Heart left ventricle (tissue), 16 donors: ENCODE results near the gene C2CD3. TPM values are rescaled to one million over a fixed set of nuclear protein-coding genes. Genes with fewer than 3 reads are reported as not detected.

Experiments used
- ATAC-seq, 4 donors: fragments of 200-7000 bp; cut with Tn5 transposase; one replicate each; pipeline ENCODE4 v1.9.1; 2020 to 2022; ENCODE audit warnings: moderate library complexity in 4 of 4, mild to moderate bottlenecking in 3 of 4, moderate number of reproducible peaks in 1 of 4
- DNase-seq, 5 donors: peaks; one replicate each; pipeline ENCODE4 v3.0.0-alpha.2; 2020
- H3K27ac ChIP-seq, 12 donors: fragments of 200-600 bp; sonication (generic) in 4 of 12; one replicate each; pipeline versions ENCODE4 v1.5.0 to v1.8.0; 2016 to 2022; ENCODE audit warnings: mild to moderate bottlenecking in 2 of 12
- H3K27me3 ChIP-seq, 9 donors: fragments of 200-600 bp; sonication (generic) in 2 of 9; one replicate each; pipeline versions ENCODE4 v1.5.1 to v1.8.0; 2016 to 2022; ENCODE audit warnings: mild to moderate bottlenecking in 3 of 9
- H3K36me3 ChIP-seq, 9 donors: fragments of 200-600 bp; sonication (generic) in 2 of 9; one replicate each; pipeline versions ENCODE4 v1.5.0 to v1.8.0; 2018 to 2022; ENCODE audit warnings: mild to moderate bottlenecking in 2 of 9
- H3K4me1 ChIP-seq, 12 donors: fragments of 200-600 bp; sonication (generic) in 4 of 12; one replicate each; pipeline versions ENCODE4 v1.5.0 to v1.8.0; 2016 to 2022; ENCODE audit warnings: mild to moderate bottlenecking in 3 of 12
- H3K4me3 ChIP-seq, 12 donors: fragments of 200-600 bp; sonication (generic) in 4 of 12; one replicate each; pipeline versions ENCODE4 v1.5.0 to v1.8.0; 2017 to 2022; ENCODE audit warnings: mild to moderate bottlenecking in 9 of 12, moderate library complexity in 4 of 12
- H3K9me3 ChIP-seq, 12 donors: fragments of 200-600 bp; sonication (generic) in 4 of 12; one replicate each; pipeline versions ENCODE4 v1.5.0 to v1.8.0; 2016 to 2022; ENCODE audit warnings: mild to moderate bottlenecking in 1 of 12
- POLR2A ChIP-seq, 2 donors: fragments of 450-650 bp; IDR thresholded peaks; one replicate each; pipeline ENCODE4 v1.6.1; 2017; ENCODE audit warnings: antibody characterized with exemption in 2 of 2, mild to moderate bottlenecking in 2 of 2, moderate library complexity in 2 of 2
- WGBS, 4 donors: extraction: QIAGEN DNeasy Blood & Tissue Kit in 2 of 4; methylation state at CpG; one replicate each; pipeline versions ENCODE4 v1.1.5 to v1.1.7; 2013 to 2018; 5-methylcytosine and 5-hydroxymethylcytosine counted together
- intact Hi-C, 10 donors: fragments of 100-400 bp; cut with DNase I; formaldehyde crosslinking; loops; one replicate each; pipeline versions ENCODE4 v1.11.1 to v1.14.2; 2022
- polyA plus RNA-seq, 2 donors: library from polyadenylated mRNA; stranded (reverse); fragments of 200-250 nt; gene quantifications; one replicate each; pipeline ENCODE4 v1.2.3, GENCODE V29; 2013
- total RNA-seq, 9 donors: library from RNA; depleted of rRNA in 2 of 9; stranded (reverse); fragments of >200 nt in 2 of 9; fragmentation: NEBNext Ultra II Directional in 3 of 9; extraction: Animal tissue kit (Norgen Biotek cat#: 25700) in 3 of 9; gene quantifications; one replicate each; pipeline versions ENCODE4 v1.1.0 to v1.2.4, GENCODE V29; 2016 to 2023
- TF ChIP-seq, protein P1 (sequence below), 12 donors: fragments of 200-600 bp; sonication (generic) in 4 of 12; IDR thresholded peaks; one replicate each; pipeline versions ENCODE4 v1.5.0 to v1.8.0; 2018 to 2022; ENCODE audit warnings: antibody characterized with exemption in 12 of 12, mild to moderate bottlenecking in 5 of 12
- donor health status: ischemic (EF 13 %, LVEDD 7.1; RV severe dilation, severe dysfunction).
- donor health status: healthy with polysubstance abuse.
- donor health status: DM: no; HTN: yes; CAD: no.
- donor health status: DM: no; HTN: no; CAD: no.
- donor health status: ischemic (EF 25% LVEDD 6.9; RV normal size, moderate dysfunction).
- donor health status: ischemic (EF 25% LVEDD 5.7; RV mildly dilated, moderate dysfunction).
- donor health status: healthy.
- donor health status: DM: yes; HTN: yes; CAD: no.
- donor health status: ischemic (EF 35%, LVEDD 5.7; RV mildly dilated, moderate dysfunction).
- donor health status: nonischemic (EF 11% LVEDD 7.7; RV severe dilation, severe dysfunction).
- donor health status: DM: yes; HTN: yes; CAD: no.
- donor health status: PGD.
- donor health status: ischemic (EF 29% LVEDD 5.4; RV normal size, mild dysfunction).
- donor health status: nonischemic (EF 23%, LVEDD 6.1; RV moderate dilation, normal function).

Gene C2CD3
- total and polyA plus RNA-seq, 11 donors = 6.5 to 18.7 (median 12.5) TPM

DNA sequence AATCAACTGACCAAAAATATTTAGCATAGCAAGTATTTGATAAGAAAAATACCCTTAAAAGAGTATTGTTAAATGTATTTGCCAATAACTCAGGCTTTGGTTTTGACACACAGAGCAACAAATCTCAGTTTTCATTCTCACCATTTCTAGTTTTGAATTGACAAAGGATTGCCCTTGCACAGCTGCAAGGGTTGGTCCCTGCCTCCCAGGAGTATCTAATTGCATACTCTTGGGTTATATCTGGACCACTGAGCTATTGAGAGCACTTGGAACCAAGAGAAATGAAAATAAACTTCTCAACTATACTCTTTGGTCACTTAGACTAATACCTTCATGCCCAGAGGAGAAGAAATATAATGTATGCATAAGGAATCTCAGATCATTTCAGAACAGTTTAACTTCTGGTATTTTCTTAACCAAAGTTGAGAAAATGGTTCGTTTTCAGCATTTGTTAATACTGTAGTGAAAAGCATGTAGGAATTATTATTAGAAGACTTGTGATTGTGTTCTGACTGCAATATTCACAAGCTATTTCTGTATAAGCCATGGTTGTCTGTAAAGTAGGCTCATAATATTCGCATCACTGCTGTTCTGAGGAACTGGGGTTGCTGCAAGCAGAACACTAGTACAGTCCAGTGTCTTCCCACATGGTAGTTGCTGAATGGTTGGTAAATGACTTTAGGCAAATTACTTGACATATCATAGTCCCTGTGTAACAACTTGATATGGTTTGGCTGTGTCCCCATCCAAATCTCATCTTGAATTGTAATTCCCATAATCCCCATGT is 7.9 kb downstream of the C2CD3 start:
- no peak overlapping the region for H3K4me3 ChIP-seq
- ATAC-seq (no peak), DNase-seq (no peak)
- H3K36me3 ChIP-seq = peaks cover 0 to 83% (median 56%) of the 10 kb centered on the region in 9 donors
- TF ChIP-seq POLR2A (IDR thresholded peaks at IDR 0.05) = no peak
- TF ChIP-seq, protein P1, sequence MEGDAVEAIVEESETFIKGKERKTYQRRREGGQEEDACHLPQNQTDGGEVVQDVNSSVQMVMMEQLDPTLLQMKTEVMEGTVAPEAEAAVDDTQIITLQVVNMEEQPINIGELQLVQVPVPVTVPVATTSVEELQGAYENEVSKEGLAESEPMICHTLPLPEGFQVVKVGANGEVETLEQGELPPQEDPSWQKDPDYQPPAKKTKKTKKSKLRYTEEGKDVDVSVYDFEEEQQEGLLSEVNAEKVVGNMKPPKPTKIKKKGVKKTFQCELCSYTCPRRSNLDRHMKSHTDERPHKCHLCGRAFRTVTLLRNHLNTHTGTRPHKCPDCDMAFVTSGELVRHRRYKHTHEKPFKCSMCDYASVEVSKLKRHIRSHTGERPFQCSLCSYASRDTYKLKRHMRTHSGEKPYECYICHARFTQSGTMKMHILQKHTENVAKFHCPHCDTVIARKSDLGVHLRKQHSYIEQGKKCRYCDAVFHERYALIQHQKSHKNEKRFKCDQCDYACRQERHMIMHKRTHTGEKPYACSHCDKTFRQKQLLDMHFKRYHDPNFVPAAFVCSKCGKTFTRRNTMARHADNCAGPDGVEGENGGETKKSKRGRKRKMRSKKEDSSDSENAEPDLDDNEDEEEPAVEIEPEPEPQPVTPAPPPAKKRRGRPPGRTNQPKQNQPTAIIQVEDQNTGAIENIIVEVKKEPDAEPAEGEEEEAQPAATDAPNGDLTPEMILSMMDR (IDR thresholded peaks at IDR 0.05) = no peak
- H3K27me3 ChIP-seq = no peaks in the 10 kb centered on the region
- intact Hi-C loops = no loop called here
- H3K4me1 ChIP-seq = peaks cover 0 to 9% (median 1%) of the 10 kb centered on the region in 12 donors
- H3K9me3 ChIP-seq = no peaks in the 10 kb centered on the region
- WGBS, 4 donors = 88 to 91% (median 89%) methylated on average over 2 of the region's 2 CpGs
- no peak overlapping the region for H3K27ac ChIP-seq

DNA sequence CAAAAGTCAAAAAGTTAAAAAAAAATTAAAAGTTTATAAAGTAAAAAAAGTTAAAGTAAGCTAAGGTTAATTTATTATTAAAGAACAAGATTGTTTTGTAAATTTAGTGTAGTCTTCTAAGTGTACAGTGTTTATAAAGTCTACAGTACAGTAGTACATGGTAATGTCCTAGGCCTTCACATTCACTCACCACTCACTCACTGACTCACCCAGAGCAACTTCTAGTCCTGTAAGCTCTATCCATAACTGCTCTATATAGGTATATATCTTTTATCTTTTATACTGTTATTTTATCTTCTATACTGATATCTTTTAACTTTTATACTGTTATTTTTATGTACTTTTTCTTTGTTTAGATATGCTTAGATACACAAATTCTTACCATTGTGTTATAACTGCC is 11.2 kb downstream of the C2CD3 start:
- Histone ChIP-seq H3K4me1 (peaks cover 0 to 16% (median 5%) of the 10 kb centered on the region in 12 donors), H3K27ac (no peak overlapping the region), H3K27me3 (no peaks in the 10 kb centered on the region), H3K36me3 (peaks cover 0 to 55% (median 24%) of the 10 kb centered on the region in 9 donors), H3K9me3 (no peaks in the 10 kb centered on the region), H3K4me3 (no peak overlapping the region)
- TF ChIP-seq, protein P1 (IDR thresholded peaks at IDR 0.05) = no peak
- TF ChIP-seq POLR2A (IDR thresholded peaks at IDR 0.05) = no peak
- DNase-seq (no peak), ATAC-seq (no peak)
- intact Hi-C loops = loop anchor here in 1 of 10 donors (10.0 kb wide), 1 partner anchor 1355 kb away; no protein-coding TSS in a partner anchor

DNA sequence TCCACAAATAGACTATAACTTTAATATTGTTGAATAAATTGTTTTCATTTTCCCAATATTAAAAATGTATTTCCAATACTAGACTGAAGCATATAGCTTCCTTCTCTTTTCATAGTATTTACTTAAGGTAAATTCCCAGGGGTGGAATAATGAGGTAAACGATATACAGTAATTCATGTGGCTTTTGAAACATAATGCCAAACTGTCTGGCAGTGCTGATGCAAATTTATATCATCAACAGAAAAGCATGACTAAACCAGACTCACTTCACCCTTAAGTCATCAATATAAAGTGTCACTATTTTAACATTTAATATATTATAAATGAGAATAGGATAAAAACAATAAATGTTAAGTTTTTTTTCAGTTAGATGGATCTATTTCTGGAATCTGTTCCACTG is 13.6 kb downstream of the C2CD3 start:
- H3K27me3 ChIP-seq = no peaks in the 10 kb centered on the region
- TF ChIP-seq, protein P1 (IDR thresholded peaks at IDR 0.05) = no peak
- TF ChIP-seq POLR2A (IDR thresholded peaks at IDR 0.05) = no peak
- WGBS, 4 donors = 78 to 88% (median 84%) methylated on average over 1 of the region's 1 CpG
- no peak overlapping the region for H3K27ac ChIP-seq
- DNase-seq = no peak
- no peak overlapping the region for H3K4me3 ChIP-seq
- intact Hi-C loops = loop anchor here in 1 of 10 donors (10.0 kb wide), 1 partner anchor 1352 kb away; no protein-coding TSS in a partner anchor
- peaks cover 0 to 12% (median 2%) of the 10 kb centered on the region in 12 donors for H3K9me3 ChIP-seq
- peaks cover 0 to 47% (median 15%) of the 10 kb centered on the region in 9 donors for H3K36me3 ChIP-seq
- no peak for ATAC-seq
- peaks cover 0 to 10% (median 3%) of the 10 kb centered on the region in 12 donors for H3K4me1 ChIP-seq

DNA sequence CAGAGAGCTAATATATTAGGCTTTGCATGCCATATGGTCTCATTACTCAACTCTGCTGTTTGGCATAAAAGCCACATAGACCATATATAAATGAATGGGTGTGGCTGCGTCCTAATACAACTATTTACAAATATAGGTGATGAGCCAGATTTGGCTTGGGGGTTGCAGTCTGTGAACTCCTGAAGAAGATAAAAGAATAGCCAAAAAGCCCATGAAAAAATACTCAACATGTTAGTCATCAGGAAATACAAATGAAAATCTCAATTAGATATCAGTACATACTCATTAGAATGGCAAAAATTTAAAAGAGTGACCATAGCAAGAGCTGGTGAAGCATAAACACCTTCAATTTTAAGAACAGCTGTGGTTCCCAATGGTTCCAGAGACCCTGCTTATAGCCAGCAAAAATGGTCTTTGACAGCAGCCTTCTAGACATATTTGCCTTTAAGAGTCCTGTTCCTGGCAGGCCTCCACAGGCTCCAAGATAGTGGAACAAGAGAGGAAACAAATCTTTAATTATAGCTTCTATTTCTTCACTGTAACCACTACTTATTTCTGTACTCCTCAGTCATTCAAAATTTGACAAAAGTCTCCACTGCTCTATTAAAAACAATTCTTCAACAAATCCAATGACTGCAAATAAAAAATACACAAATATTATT is 16.1 kb downstream of the C2CD3 start:
- WGBS, 4 donors = 89 to 94% (median 90%) methylated on average over 1 of the region's 1 CpG
- H3K27me3 ChIP-seq = no peaks in the 10 kb centered on the region
- no peak overlapping the region for H3K4me3 ChIP-seq
- DNase-seq (peak in 1 of 5 donors; percentile 27), ATAC-seq (peak in 1 of 4 donors; percentile 24)
- intact Hi-C loops = loop anchor here in 1 of 10 donors (10.0 kb wide), 1 partner anchor 1350 kb away; no protein-coding TSS in a partner anchor
- peaks cover 0 to 35% (median 8%) of the 10 kb centered on the region in 9 donors for H3K36me3 ChIP-seq
- H3K9me3 ChIP-seq = peaks cover 0 to 12% (median 2%) of the 10 kb centered on the region in 12 donors
- peak overlapping the region in 1 of 12 donors; percentile 39 for H3K27ac ChIP-seq
- TF ChIP-seq, protein P1 (IDR thresholded peaks at IDR 0.05) = no peak
- no peak for TF ChIP-seq POLR2A (IDR thresholded peaks at IDR 0.05)
- peaks cover 0 to 10% (median 3%) of the 10 kb centered on the region in 12 donors for H3K4me1 ChIP-seq
